Activated CD8-positive, alpha-beta memory T cell treated with anti-CD3 and anti-CD28 coated beads for 36 hours (primary cell): Measurements from ENCODE around the gene CCL28. TPM values are rescaled to one million over a fixed set of nuclear protein-coding genes. Genes with fewer than 3 reads are reported as not detected.
"Not testable (repeated sequence)": the region's sequence is repeated elsewhere in the genome, so short reads cannot be mapped to it uniquely, and the experiment has no call there.

Experiments used
- CTCF ChIA-PET: fragments of 350-600 bp; sonication (Branson Sonifier 250); formaldehyde crosslinking; loops from one replicate; lab custom pipeline; 2021; ENCODE audit warnings: antibody characterized with exemption; lab: Charles Lee
- POLR2A ChIA-PET: fragments of 350-600 bp; sonication (Branson Sonifier 250); formaldehyde crosslinking; loops from one replicate; lab custom pipeline; 2021; ENCODE audit warnings: antibody characterized with exemption; lab: Charles Lee
- total RNA-seq, 2 experiments: library from RNA; stranded (reverse); gene quantifications; one replicate each; pipeline ENCODE4 v1.2.3, GENCODE V29; 2021

CCL28 gene, protein sequence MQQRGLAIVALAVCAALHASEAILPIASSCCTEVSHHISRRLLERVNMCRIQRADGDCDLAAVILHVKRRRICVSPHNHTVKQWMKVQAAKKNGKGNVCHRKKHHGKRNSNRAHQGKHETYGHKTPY
- total RNA-seq = 10 to 100 TPM; 10.7 to 12.1 TPM

- ChIA-PET CTCF (no interaction called here), POLR2A (no interaction called here)
These were observed at the start of gene CCL28 for GRCh38 chr5:43412156-43412555. Gene CCL28, minus strand, starts transcription at chr5:43412391. Its CDS starts 75 bp downstream, at chr5:43412316.

- CTCF ChIA-PET = no interaction called here
- POLR2A ChIA-PET = no interaction called here
These were observed 48.9 kb upstream of the CCL28 start for GRCh38 chr5:43461066-43461465.

DNA sequence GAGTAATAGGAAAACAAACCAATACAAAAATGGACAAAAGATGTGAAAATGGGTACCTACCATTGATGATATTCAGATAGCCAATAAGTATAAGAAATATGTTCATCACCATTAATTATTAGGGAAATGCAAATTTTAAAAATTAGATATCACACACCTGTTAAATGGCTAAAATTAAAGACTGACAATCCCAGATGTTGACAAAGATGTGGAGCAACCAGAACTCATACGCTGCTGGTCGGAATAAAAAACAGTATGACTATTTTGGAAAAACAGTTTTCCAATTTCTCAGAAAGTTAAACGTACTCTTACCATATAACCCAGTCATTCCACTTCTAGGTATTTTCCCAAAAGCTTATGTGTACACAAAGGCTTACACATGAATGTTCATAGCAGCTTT, 44.4 kb upstream of the CCL28 start:
- ChIA-PET CTCF (no interaction called here), POLR2A (no interaction called here)

DNA sequence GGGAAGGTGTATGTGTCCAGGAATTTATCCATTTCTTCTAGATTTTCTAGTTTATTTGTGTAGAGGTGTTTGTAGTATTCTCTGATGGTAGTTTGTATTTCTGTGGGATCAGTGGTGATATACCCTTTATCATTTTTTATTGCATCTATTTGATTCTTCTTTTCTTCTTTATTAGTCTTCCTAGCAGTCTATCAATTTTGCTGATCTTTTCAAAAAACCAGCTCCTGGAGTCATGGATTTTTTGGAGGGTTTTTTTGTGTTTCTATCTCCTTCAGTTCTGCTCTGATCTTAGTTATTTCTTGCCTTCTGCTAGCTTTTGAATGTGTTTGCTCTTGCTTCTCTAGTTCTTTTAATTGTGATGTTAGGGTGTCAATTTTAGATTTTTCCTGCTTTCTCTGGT, 29.4 kb upstream of the CCL28 start:
- POLR2A ChIA-PET, CTCF ChIA-PET: not testable (repeated sequence)

GRCh38 chr5:43437062-43437660, 25.0 kb upstream of the CCL28 start:
- ChIA-PET POLR2A (no interaction called here), CTCF (no interaction called here)

DNA sequence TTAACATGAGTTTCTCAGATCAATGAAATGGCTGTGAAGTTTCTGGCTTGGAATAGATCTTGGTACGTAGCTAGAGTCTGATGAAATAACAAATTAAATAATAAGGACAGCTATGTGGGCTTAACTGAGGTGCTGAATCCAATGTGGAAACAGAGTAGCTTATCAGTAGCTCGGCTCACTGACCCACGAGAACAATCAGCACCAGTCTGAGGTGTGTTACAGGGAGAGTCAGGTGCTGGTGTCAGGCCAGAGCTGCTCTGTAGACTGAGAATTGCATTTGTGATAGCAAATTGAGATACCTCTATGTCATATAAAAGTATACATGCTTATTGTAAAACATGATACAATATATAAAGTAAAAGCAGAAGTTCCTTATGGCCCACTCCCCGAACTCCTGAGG, 21.2 kb upstream of the CCL28 start:
- POLR2A ChIA-PET = no interaction called here
- CTCF ChIA-PET = interaction anchor here (0.6 kb wide), 1 partner anchor 34 kb away, joined by 6 read pairs; no protein-coding TSS in a partner anchor

DNA sequence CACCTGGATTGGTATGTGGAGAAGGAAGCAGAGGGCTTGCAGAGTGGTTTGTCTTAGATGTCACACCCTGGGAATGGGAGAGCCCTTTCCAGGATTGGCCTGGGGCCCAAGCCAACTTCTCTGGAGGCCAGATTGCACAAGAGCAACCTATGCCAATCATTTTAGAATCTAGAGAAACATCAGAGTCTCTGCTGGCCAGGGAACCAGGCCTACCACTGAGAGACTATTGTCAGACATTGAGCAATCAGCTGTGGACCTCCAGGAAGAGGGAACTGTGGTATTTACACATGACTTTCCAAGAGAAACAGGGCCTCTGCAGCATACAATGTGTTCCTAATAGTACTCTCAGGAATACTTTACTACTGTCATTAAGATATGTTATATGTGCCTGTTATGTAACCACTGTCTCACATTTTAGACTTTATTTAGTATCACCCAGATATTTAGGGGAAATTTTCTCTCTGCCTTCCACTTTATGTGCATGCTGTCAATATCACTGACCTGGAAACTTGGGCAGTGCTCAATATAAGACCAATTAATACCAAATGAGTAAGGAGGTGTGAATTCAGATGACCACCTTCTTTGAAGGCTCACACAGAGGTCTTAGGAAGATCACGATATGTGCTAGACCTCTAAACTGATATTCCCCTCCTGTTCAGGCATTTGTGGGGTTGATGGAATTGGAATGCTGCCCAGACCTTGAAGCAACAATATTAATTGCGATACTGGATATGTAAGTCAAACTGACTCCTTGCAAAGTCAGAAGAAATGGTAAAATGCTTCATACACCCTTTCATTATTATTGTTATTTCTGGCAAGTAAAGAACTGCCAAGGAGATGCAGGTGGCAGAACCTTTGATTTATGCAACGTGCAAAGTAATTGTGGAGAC, 20.5 kb upstream of the CCL28 start:
- ChIA-PET POLR2A (no interaction called here), CTCF (interaction anchor here (0.6 kb wide), 1 partner anchor 35 kb away, joined by 6 read pairs; no protein-coding TSS in a partner anchor)

DNA sequence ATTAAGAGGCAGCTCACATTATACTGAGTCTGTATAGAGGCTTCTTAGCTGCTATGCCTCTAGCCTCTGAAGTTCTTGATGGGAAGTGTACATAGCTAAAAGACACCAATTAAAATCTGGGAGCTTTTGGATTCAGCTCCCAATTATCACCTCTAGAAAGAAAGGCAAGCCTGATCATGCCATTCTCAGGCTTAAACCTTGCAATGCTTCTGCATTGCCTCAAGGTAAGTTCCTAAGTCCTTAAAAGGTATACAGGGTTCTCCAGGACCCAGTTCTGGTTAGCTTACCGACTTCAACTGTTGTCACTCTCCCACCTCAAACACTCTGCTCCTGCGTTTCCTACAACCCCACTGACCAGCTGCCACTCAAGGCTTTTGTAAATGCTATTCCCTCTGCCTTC, 17.5 kb upstream of the CCL28 start:
- POLR2A ChIA-PET = no interaction called here

GRCh38 chr5:43429016-43429415, 16.8 kb upstream of the CCL28 start:
- ChIA-PET POLR2A (no interaction called here), CTCF (no interaction called here)

More for the DNA sequence above, 17.5 kb upstream of the CCL28 start:
- CTCF ChIA-PET = no interaction called here

GRCh38 chr5:43427306-43427705, 15.1 kb upstream of the CCL28 start:
- CTCF ChIA-PET = no interaction called here
- POLR2A ChIA-PET = no interaction called here

DNA sequence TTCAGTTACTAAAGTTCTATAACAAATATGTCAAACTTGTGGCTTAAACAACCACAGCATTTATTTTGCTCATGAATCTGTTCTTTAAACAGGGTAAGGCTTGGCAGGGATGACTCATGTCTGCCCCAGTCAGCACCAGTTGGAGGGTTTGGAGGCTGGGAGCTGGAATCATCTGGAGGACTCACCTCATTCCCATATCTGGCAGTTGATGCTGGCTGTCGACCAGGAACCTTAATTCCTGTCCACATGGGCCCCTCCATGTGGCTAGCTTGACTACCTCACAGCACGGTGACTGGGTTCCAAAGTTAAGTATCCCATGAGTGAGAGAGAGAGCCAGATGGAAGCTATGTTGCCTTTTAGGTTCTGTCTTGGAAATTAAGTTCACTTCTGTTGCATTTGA, 13.8 kb upstream of the CCL28 start:
- CTCF ChIA-PET = no interaction called here
- POLR2A ChIA-PET = no interaction called here

DNA sequence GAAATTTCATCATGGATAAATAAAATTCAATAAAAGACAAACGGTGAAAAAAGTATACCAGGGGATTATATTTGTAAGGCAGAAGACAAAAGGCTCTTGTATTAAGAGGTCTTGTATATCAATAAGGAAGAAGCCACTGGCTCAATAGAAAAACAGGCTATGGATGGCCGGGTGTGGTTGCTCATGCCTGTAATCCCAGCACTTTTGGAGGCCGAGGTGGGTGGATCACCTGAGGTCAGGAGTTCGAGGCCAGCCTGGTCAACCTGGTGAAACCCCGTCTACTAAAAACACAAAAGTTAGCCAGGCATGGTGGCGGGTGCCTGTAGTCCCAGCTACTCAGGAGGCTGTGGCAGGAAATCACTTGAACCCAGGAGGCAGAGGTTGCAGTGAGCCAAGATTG, 10.9 kb upstream of the CCL28 start:
- CTCF ChIA-PET, POLR2A ChIA-PET: not testable (repeated sequence)

DNA sequence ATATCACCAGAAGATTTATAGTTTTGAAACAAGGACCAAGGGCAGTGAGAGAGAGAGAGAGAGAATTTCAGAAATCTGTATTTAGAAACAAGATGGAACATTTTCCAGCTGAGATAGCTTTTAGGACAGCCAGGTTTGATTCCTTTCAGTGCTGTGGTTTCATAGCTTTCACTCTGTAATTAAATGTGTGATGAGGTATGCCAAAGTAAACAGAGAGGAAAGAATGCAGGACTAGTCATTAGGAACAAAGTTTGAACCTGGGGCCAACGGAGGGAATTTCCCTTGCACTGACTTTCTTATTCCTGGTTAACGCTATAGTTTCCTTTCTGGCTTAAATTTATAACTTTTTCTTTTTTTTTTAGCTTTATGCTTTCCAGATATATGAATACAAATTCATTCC, 10.0 kb upstream of the CCL28 start:
- ChIA-PET CTCF (no interaction called here), POLR2A (interaction anchor here (0.6 kb wide), 1 partner anchor 120 kb away, joined by 3 read pairs; no protein-coding TSS in a partner anchor)

GRCh38 chr5:43421450-43422133, 9.4 kb upstream of the CCL28 start:
- CTCF ChIA-PET = no interaction called here
- POLR2A ChIA-PET = no interaction called here

DNA sequence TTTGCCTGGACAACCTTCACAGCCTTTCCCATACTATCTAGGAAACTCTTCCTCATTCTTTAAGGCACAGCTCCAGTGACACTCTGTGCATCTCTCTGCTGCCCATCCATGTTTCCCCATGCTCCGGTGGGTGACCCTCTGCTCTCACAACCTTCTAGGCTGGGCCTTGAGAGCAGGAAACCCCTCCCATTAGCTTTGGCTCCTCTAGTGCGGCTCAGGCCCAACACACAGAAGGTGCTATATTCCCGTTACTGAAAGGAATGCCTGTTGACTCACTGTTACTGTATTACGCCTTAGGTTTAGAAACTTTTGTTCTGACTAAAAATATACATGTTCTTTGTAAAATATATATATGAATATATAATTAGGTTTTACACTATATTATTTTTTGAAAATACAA, 8.1 kb upstream of the CCL28 start:
- ChIA-PET POLR2A (no interaction called here), CTCF (no interaction called here)

- ChIA-PET POLR2A (no interaction called here), CTCF (no interaction called here)
These were observed 6.4 kb upstream of the CCL28 start for GRCh38 chr5:43418561-43418960.

GRCh38 chr5:43416803-43417394, 4.7 kb upstream of the CCL28 start:
- ChIA-PET CTCF (no interaction called here), POLR2A (no interaction called here)

GRCh38 chr5:43415935-43416802, 4.0 kb upstream of the CCL28 start:
- ChIA-PET CTCF (interaction anchor here (0.6 kb wide), 1 partner anchor 17 kb away, joined by 4 read pairs; no protein-coding TSS in a partner anchor), POLR2A (no interaction called here)

GRCh38 chr5:43413966-43414365, 1.8 kb upstream of the CCL28 start:
- ChIA-PET POLR2A (no interaction called here), CTCF (no interaction called here)
